B cell (primary cell): ENCODE measurements around the gene RIPOR3. TPM values are rescaled to one million over a fixed set of nuclear protein-coding genes. Genes with fewer than 3 reads are reported as not detected.

Experiments used
- ATAC-seq: fragments of 200-7000 bp; cut with Tn5 transposase; one replicate; pipeline ENCODE4 v1.10.0; 2021; ENCODE audit warnings: low read depth, mild to moderate bottlenecking, moderate number of reproducible peaks, moderate library complexity
- CTCF ChIA-PET: fragments of 350-600 bp; sonication (Branson Sonifier 250); formaldehyde crosslinking; loops from one replicate; lab custom pipeline; 2021; ENCODE audit warnings: antibody characterized with exemption, inconsistent platforms; lab: Charles Lee
- POLR2A ChIA-PET: fragments of 350-600 bp; sonication (Branson Sonifier 250); formaldehyde crosslinking; loops from one replicate; lab custom pipeline; 2021; ENCODE audit warnings: antibody characterized with exemption; lab: Charles Lee
- DNase-seq: peaks from one replicate; pipeline ENCODE4 v3.0.0; 2013
- H2AFZ ChIP-seq: 2 replicates; pipeline ENCODE4 v1.6.1; 2012; ENCODE audit warnings: mild to moderate bottlenecking, low read depth, low read length; ENCODE audit not compliant: insufficient read depth, poor library complexity, severe bottlenecking
- H3K27ac ChIP-seq, 2 donors: 1 replicate in 1 of 2; 2 replicates in 1 of 2; pipeline ENCODE4 v1.5.1; 2012 to 2013; ENCODE audit warnings: low read length in 2 of 2, mild to moderate bottlenecking in 2 of 2, moderate library complexity in 1 of 2
- H3K27me3 ChIP-seq, 4 experiments: fragments of 200-600 bp in 1 of 4; sonication (generic) in 1 of 4; replicated peaks in 1 of 4; 1 replicate in 2 of 4; 2 replicates in 2 of 4; pipeline versions ENCODE4 v1.6.1 to v1.7.0; 2013 to 2016; ENCODE audit warnings: low read length in 3 of 4, mild to moderate bottlenecking in 2 of 4, mixed read lengths in 1 of 4, moderate library complexity in 1 of 4; ENCODE audit not compliant: insufficient read depth in 4 of 4, control insufficient read depth in 3 of 4; ENCODE audit errors: control extremely low read depth in 1 of 4
- H3K36me3 ChIP-seq, 2 experiments: replicated peaks in 1 of 2; 1 replicate in 1 of 2; 2 replicates in 1 of 2; pipeline versions ENCODE4 v1.6.1 to v1.7.1; 2013; ENCODE audit warnings: low read length in 1 of 2; ENCODE audit not compliant: insufficient read depth in 2 of 2, control insufficient read depth in 1 of 2; ENCODE audit errors: control extremely low read depth in 1 of 2, extremely low read depth in 1 of 2
- H3K4me1 ChIP-seq, 2 donors: fragments of 200-600 bp in 1 of 2; sonication (generic) in 1 of 2; 1 replicate in 1 of 2; 2 replicates in 1 of 2; pipeline versions ENCODE4 v1.5.1 to v1.6.1; 2013 to 2017; ENCODE audit warnings: low read length in 2 of 2; ENCODE audit not compliant: control insufficient read depth in 2 of 2, insufficient read depth in 2 of 2
- H3K4me2 ChIP-seq: replicated peaks from 2 replicates; pipeline ENCODE3; 2012; ENCODE audit warnings: mild to moderate bottlenecking, low read depth, low read length; ENCODE audit not compliant: poor library complexity, severe bottlenecking
- H3K4me3 ChIP-seq, 5 experiments: fragments of 200-600 bp in 1 of 5; sonication (generic) in 1 of 5; 1 replicate in 3 of 5; 2 replicates in 2 of 5; pipeline versions ENCODE4 v1.5.1 to v1.7.0; 2011 to 2016; ENCODE audit warnings: low read length in 4 of 5, mild to moderate bottlenecking in 4 of 5, low read depth in 2 of 5, control low read depth in 1 of 5, moderate library complexity in 1 of 5; ENCODE audit not compliant: insufficient read depth in 1 of 5; ENCODE audit errors: control extremely low read depth in 1 of 5, extremely low read depth in 1 of 5
- H3K79me2 ChIP-seq: fragments of 200-600 bp; sonication (generic); one replicate; pipeline ENCODE4 v1.6.0; 2016; ENCODE audit warnings: low read length; ENCODE audit not compliant: control insufficient read depth, insufficient read depth
- H3K9ac ChIP-seq: fragments of 200-600 bp; sonication (generic); 2 replicates; pipeline ENCODE4 v1.6.1; 2017; ENCODE audit warnings: mild to moderate bottlenecking, low read length, moderate library complexity
- H3K9me3 ChIP-seq, 3 donors: one replicate each; pipeline versions ENCODE4 v1.6.1 to v1.7.1; 2013; ENCODE audit warnings: low read length in 2 of 3; ENCODE audit not compliant: control insufficient read depth in 2 of 3, insufficient read depth in 1 of 3; ENCODE audit errors: control extremely low read depth in 1 of 3
- H4K20me1 ChIP-seq: 2 replicates; pipeline ENCODE4 v1.6.0; 2012; ENCODE audit warnings: mild to moderate bottlenecking, low read length; ENCODE audit not compliant: insufficient read depth, control insufficient read depth, poor library complexity, severe bottlenecking
- H3K27ac Mint-ChIP-seq: one replicate; pipeline ENCODE4 v1.8.0; 2021; ENCODE audit warnings: mixed read lengths
- H3K27me3 Mint-ChIP-seq: one replicate; pipeline ENCODE4 v1.8.0; 2021; ENCODE audit warnings: mixed read lengths
- H3K4me1 Mint-ChIP-seq: one replicate; pipeline ENCODE4 v1.8.0; 2021; ENCODE audit warnings: mixed read lengths
- H3K4me3 Mint-ChIP-seq: one replicate; pipeline ENCODE4 v1.8.0; 2021; ENCODE audit warnings: mixed read lengths
- H3K9me3 Mint-ChIP-seq: one replicate; pipeline ENCODE4 v1.8.0; 2022; ENCODE audit warnings: mixed read lengths; ENCODE audit not compliant: insufficient read depth
- CTCF ChIP-seq: fragments of 200-600 bp; IDR thresholded peaks from one replicate; pipeline ENCODE4 v1.8.0; 2022; ENCODE audit warnings: antibody characterized with exemption, mild to moderate bottlenecking
- EZH2 ChIP-seq: IDR thresholded peaks from 2 replicates; pipeline ENCODE4 v1.6.1; 2012; ENCODE audit warnings: borderline replicate concordance, low read depth, mild to moderate bottlenecking, moderate library complexity, low read length; ENCODE audit not compliant: insufficient read depth, poor library complexity, severe bottlenecking
- WGBS: methylation state at CpG from one replicate; pipeline ENCODE4 v1.1.5; 2013; ENCODE audit warnings: missing lambda C conversion rate; ENCODE audit not compliant: insufficient coverage; 5-methylcytosine and 5-hydroxymethylcytosine counted together
- intact Hi-C: fragments of 100-400 bp; cut with micrococcal nuclease; formaldehyde crosslinking; loops from one replicate; pipeline ENCODE4 v1.10.0; 2022
- polyA plus RNA-seq: library from polyadenylated mRNA; depleted of rRNA; stranded (reverse); fragments of >200 nt; gene quantifications from 2 replicates; pipeline ENCODE4 v1.2.3, GENCODE V29; 2012
- total RNA-seq, 2 donors: library from RNA; stranded (reverse); fragments of 120-200 nt in 1 of 2; gene quantifications; 1 replicate in 1 of 2; 2 replicates in 1 of 2; pipeline versions ENCODE4 v1.2.3 to v1.2.4, GENCODE V29; 2013 to 2022

The RIPOR3 gene
- total and polyA plus RNA-seq, 2 donors (not counting 1 experiment from before 2014, with no cell fraction given) = 0.09 to 0.27 TPM

DNA sequence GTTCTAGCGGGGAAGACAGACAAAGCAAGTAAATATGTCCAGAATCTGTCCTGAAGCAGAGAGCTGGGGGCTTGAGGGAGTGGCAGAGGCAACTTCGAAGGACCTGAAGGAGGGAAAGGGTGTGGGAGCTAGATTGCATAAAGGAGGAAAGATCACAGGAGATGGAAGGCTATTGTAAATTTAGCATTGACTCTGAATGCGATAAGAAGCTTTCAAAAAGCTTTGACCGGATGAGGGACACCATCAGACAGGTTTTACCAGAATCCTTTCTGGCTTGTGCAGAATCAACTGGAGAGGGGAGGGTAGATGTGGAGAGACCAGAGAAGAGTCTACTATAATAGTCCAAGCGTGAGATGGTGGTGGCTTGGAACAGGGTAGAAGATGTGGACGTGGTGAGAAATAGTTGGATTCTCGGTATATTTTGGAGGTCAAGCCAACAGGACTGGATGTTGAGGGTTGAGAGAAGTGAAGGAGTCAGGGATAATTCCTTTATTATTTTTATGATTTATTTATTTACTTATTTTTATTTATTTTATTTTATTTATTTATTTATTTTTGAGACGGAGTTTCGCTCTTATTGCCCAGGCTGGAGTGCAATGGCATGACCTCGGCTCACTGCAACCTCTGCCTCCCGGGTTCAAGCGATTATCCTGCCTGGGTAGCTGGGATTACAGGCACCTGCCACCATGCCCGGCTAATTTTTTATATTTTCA, 19.9 kb upstream of the RIPOR3 start:
- no peak overlapping the region for H3K4me2 ChIP-seq
- Mint-ChIP-seq H3K4me1 (no peaks in the 10 kb centered on the region), H3K27me3 (peaks cover 40% of the 10 kb centered on the region), H3K27ac (no peak overlapping the region), H3K4me3 (no peak overlapping the region), H3K9me3 (no peaks in the 10 kb centered on the region)
- intact Hi-C loops = no loop called here
- H3K4me1 ChIP-seq = no peaks in the 10 kb centered on the region
- no peaks in the 10 kb centered on the region for H3K9me3 ChIP-seq
- H3K79me2 ChIP-seq = no peaks in the 10 kb centered on the region
- H3K9ac ChIP-seq = no peak overlapping the region
- ChIA-PET POLR2A (no interaction called here), CTCF (interaction anchor here (0.6 kb wide), 1 partner anchor 517 kb away, joined by 3 read pairs; no protein-coding TSS in a partner anchor)
- TF ChIP-seq EZH2 = no peak
- no peak for TF ChIP-seq CTCF
- no peaks in the 10 kb centered on the region for H3K36me3 ChIP-seq
- ATAC-seq (no peak), DNase-seq (no peak)
- no peaks in the 10 kb centered on the region for H4K20me1 ChIP-seq
- no peak overlapping the region for H3K27ac ChIP-seq
- peaks cover 0 to 11% (median 0%) of the 10 kb centered on the region in 4 experiments for H3K27me3 ChIP-seq
- 93% methylated on average over 12 of the region's 13 CpGs for WGBS
- no peak overlapping the region for H2AFZ ChIP-seq
- no peak overlapping the region for H3K4me3 ChIP-seq

- Mint-ChIP-seq H3K4me1 (no peaks in the 10 kb centered on the region), H3K27me3 (peaks cover 44% of the 10 kb centered on the region), H3K9me3 (no peaks in the 10 kb centered on the region), H3K4me3 (no peak overlapping the region), H3K27ac (no peak overlapping the region)
- H3K27ac ChIP-seq = no peak overlapping the region
- no peaks in the 10 kb centered on the region for H3K9me3 ChIP-seq
- H3K4me2 ChIP-seq = no peak overlapping the region
- no peak for DNase-seq
- TF ChIP-seq EZH2 (no peak), CTCF (no peak)
- H3K27me3 ChIP-seq = peaks cover 0 to 11% (median 0%) of the 10 kb centered on the region in 4 experiments
- H3K4me1 ChIP-seq = no peaks in the 10 kb centered on the region
- H3K79me2 ChIP-seq = no peaks in the 10 kb centered on the region
- CTCF ChIA-PET = interaction anchor here (0.6 kb wide), 1 partner anchor 518 kb away, joined by 3 read pairs; no protein-coding TSS in a partner anchor
- intact Hi-C loops = no loop called here
- WGBS = 87% methylated on average over 4 of the region's 9 CpGs
- no peaks in the 10 kb centered on the region for H3K36me3 ChIP-seq
- no peak overlapping the region for H3K9ac ChIP-seq
- H3K4me3 ChIP-seq = no peak overlapping the region
- H2AFZ ChIP-seq = no peak overlapping the region
- POLR2A ChIA-PET = interaction anchor here (0.6 kb wide), 1 partner anchor 29 kb away, joined by 5 read pairs; no protein-coding TSS in a partner anchor
- no peak for ATAC-seq
- H4K20me1 ChIP-seq = no peaks in the 10 kb centered on the region
Observed at GRCh38 chr20:50710492-50711063, 19.2 kb upstream of the RIPOR3 start.
